Stimulated activated CD4-positive, alpha-beta T cell treated with anti-CD3 and anti-CD28 coated beads, Interleukin-4, amount 100 ng/mL, for 1 hour (primary cell): ENCODE measurements around the gene MYO5B.
"Not testable (repeated sequence)": the region's sequence is repeated elsewhere in the genome, so short reads cannot be mapped to it uniquely, and the experiment has no call there.

Experiments
- DNase-seq: peaks from one replicate; pipeline ENCODE4 v3.0.0-alpha.2; 2020

The MYO5B gene

DNA sequence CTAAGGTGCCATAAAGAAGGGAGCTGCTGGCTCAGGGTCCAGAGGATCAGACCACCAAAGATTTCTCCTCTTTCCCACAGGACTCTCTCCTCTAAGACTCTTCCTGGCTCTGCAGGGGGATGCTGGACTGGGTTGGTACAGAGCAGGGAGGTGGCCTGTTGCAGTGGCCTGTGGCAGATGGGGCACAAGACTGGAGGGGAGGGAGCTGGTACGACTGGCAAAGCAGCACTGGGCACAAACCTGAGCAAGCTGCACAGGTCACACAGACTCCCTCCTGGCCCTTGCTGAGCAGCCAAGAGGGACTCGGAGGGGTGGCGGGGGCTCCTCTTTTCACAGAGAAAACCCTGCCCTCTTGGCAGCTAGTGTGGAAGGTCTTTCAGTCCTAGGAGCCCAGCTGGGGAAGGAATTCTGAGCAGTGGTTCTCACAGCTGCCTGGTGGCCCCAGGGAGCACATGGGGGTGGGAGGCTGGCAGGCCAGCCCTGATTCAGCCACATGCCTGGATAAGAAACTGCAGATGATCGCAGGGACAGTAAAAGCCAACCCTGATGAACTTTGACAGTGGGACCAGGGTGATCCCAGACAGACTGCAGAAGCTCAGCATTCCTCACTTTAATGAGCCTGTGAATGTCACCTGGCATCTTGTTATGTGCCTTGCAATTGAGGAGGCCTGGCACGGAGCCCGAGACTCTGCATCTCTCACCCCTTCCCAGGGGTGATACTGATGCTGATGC is 349.2 kb downstream of the MYO5B start:
- no peak for DNase-seq

DNA sequence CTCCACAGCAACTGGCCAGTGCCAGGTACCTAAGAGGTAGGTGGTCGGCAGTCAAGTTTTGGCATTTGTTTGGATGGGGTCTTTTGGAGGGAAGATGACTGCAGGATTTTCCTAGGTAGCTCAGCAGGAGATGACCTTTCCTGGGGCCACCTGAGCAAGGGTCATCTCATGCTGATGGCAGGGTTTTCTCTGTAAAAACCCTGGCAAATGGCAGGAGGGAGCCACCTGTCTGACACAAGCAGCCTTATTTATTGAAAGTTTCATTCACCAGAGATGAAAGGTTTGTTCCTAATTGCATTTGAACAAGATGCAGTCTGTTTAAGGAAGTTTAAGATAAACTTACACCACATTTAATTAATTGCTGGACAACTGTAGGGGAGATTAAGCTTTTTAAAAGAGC is 350.0 kb downstream of the MYO5B start:
- DNase-seq, result no peak

DNA sequence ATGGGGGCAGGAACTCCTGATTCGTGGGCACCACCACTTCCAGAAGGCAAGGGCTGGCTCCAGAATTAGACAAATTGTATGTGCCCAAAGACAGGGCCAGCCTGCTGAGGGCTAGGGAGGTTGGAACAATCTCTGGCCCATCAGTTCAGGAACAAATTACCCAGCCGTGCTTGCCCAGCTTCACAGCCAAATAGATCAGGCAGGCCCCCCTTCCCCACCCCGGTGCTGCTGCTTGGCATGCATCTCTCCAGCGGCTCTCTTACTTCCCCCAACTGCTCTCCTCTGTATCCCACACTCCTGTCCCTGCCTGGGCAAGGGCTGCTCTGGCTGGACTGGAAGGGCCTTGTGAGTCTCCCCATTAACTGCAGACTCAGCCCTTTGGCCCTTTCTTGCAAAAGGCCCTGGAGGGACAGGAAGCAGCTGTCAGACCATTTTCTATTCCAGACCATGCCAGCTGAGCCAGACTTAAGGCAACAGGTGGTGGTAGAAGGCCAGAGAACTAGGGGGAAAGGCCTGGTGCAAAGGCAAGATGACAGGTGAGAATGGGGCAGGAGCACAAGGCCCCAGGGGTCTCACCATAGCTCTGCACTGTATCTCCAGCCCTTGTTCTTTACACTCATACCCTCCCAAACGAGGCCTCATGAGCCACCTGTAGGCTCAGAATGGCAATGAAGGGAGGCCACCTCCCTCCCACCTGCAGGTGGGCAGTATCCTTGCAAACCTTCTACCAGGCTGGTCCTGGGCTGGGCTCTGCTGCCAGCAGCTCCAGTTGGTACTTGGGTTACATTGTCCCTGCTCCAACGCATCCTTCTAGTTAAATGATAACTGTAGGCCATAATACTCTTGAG is 350.9 kb downstream of the MYO5B start:
- no peak for DNase-seq

DNA sequence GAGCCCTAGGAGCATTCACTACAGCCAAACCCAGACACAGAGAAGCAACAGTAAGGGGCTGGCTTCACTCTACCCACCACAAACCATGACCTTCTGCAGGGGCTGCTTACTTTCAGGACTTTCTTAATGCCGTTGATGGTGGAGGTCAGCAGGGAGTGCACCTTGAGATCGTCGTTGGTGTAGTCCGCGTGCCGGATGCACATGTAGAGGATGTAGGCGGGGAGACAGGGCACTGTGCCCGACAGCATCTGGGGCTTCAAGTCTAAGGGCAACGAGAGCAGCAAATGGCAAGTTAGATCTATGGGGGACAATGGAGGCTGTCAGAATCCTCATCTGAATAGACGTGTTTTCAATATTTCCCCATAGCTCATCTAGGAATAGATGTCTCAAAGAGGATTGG is 351.8 kb downstream of the MYO5B start:
- no peak for DNase-seq

DNA sequence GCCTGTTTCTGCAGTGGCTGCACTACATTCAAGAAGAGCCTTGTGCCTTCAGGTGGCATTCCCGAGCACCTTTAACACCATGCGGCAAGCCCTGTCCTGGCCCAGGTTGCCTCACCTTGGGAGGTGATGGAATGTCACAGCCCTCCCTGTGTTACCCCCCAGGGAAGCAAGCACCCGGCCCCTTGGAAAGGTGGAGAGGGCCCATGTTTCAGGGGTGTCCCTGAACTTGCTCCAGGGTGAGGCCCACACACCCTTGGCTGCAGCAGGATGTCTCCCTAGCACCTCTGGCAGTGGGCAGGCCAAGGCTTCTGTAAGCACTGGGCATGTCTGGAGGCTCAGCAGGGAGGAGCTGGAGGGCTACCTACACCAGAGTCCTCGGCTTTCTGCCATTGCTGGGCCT is 352.3 kb downstream of the MYO5B start:
- DNase-seq, result no peak

DNA sequence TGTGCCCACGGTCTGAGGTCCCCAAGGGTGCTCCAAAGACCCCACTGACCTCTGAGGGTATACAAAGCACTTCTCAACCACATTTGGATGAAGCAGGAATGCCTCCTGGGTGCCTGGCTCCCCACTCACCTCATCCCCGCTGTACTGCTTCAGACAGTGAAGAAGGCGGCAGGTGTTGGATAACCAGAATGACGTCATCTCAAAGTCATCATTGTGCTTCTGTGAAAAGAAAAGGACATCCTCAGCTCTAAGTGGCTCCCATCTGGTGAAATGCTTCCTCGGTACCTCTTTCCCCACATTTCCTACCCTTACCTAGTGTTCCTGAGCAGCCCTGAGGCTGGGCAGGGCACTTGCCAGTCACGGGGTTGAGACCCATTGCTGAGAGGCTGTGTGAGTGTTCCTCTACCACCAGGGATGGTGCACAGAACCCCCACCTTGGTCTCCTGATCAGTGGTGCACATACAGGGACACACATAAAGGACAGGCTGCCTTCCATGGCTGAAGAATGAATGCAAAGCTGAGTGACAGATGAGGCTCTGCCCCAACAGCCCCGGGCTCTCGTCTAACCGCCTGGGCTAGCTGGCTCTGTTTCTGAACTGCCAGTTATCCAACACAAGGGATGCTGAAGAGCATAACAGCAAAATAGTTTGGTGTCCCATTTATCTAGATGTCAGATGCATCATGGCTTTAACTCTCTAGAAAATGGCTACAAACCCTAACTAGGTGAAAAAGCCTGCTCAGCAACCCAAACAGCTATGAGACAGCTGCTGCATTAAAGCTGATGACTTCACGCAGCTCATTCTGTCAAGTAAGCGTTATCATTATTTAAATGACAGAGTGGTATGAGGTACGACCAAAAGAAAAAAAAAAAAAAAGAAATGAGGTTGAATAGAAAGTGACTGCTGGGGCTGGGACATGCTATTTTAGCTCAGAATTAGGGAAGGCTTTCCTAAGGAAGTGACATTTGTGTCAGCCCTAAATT is 353.4 kb downstream of the MYO5B start:
- no peak for DNase-seq

DNA sequence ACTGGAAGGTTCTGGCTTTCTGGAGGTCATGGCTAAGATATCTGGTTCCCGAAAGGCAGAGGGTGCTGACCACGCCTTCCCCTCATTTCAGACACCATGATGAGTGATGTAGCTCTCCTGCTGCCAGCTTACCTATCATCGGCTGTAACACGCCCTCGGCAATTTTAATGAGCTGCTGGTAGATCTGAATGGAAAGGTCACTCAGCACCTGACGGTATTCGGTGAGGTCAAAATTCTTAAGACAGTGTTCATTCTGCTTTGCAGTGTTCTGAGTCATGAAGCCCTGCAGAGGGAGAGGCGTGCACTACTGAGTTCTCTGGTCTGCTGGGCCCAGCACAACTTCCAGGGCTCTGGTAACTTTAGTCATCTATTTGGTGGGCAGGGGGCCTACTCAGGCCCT is 355.9 kb downstream of the MYO5B start:
- DNase-seq, result no peak

DNA sequence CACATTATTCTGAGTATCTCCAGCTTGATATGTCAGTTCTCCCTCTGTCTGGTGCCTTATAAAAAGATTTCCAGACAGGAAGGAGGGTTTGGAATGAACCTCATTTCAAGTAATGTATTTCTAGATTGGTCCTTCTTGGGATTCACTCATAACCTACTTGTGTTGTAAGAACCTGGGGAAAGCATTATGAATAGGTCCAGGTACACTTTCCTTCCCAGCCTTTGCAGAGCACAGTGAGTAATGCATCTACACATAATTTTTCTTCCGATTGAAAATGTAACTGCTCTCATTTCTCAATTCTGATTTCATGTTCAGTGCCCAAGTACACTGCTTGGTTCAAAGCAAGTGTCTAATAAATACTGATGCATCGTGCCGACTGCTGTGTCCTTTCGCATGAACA is 356.6 kb downstream of the MYO5B start:
- DNase-seq, result no peak

DNA sequence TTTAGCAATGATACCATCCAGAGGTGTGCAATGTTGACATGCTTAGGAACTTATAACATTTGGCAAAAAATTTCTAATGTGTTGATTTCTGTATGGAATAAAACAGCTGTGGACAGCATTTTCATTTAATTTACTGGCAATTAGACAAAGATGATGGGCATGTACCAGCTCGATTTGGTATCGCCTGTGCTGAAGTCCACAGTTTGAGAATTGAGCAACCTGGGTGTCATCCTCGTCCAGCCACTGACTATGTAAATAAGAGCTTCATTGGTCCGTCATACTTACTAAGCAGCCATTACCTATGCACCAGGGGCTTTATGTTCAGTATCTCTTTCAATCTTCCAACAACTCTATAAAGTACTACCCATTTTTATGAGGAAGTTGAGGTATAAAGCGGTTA is 357.1 kb downstream of the MYO5B start:
- DNase-seq, result no peak

DNA sequence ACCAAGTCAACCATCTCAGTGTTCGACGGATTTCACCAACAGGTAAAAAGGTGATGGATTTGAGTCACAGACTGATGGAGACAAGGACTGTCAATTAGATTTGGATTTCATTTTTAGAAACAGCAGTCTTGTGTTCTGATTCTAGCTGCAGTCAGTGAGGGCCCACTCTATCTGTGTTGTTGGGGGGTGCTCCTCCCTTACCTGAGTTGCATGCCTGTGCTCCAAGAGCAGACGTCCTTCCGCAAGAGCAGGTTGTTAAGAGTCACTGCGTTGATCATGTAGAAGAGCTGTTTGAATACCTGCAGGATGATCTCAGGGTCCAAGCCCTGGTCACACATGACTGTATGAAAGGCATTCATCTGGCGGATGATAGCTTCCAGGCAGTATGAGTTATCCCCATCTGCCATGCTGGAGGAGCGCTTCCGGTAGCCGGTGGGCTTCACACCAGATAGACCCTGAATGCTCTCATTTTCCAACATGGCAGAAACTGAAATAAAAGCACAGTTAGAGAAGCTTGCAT is 357.6 kb downstream of the MYO5B start:
- DNase-seq, result not testable (repeated sequence)

DNA sequence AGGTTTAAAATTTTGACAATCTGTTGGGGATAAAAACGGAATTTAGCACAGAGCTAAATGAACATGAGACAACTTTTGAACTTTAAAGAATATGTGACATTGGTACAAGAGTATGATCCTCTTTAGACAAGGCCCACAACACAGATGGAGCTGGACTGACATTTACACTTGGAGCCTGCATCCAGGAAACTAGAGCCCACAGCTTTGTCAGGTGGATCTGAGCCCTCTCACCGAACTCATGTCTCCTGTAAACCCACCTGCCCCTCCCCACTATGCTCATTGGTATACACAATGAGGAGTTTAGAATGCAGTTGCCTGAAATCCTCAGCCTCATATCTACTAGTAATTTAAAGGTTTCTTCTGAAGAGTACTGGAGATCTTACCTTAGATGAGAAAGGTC is 359.5 kb downstream of the MYO5B start:
- DNase-seq, result no peak

DNA sequence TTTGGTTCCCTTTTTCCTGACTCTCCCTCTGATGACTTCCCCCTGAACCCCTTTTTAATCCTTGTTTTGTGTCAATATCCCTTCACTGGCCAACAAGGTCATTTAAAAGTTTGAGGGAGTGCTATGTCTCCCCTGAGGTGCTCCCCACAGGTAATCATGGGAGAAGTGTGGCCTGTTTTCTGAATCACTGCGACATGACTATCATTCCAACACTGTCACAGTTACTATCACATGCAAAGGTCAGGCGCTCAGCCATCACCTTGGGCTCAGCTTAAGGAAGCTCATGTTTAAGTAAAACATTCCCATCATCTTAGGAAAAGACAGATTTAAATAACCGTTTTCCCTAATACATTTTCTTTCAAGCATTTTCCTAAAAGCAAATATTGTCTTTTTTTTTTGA is 360.7 kb downstream of the MYO5B start:
- no peak for DNase-seq

DNA sequence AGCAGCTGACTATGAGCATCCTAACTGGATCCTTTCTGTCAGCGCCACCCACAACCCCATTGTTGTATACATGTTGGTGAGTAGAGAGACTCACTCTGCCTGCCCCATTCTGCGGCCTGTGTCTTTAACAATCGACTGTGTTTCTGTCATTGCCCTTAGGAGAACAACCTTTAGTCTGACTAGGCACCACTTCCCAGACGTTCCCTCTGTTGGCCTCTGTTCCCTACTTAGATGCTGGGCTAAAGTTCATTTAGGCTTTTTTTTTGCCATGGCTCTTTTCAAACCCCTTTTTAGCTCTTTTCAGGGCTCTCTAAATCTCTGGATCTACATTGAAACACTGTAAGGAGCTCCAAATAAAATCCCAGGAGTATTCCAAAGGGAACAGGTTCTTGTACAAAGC is 361.1 kb downstream of the MYO5B start:
- DNase-seq, result no peak

DNA sequence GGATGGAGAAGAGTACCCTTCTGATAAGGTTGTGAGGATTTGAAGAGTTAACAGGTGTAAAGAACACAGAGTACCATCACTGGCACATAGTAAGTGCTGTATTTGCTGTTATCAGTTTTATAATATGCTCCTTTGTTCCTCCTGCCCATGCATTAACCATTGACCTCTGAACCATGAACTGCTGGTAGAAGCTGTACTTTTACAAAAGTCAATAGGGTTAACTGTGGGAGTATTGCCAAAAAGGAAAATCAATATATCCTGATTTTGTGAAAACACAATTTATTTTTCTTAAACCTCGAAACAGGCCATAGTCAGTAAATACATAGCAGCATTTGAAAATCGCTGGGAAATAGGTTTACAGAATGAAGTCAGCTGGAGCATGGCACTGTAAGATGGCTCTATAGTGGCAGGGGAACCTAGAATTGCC is 362.7 kb downstream of the MYO5B start:
- DNase-seq, result no peak

DNA sequence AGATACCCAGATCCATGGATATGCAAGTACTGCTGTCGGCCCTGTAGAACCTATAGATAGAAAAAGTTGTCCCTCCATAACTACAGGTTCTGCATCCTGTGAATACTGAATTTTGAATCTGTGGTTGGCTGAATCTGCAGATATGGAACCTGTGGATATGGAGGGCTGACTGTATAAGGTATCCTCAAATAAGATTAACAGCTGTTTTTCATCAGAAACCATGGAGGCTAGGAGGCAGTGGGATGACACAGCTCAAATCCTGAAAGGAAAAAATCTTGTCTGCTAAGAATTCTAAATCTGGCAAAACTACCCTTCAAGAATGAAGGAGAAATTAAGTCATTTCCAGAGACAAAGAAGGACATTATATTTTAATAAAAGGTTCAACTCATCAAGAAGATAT is 367.0 kb downstream of the MYO5B start:
- no peak for DNase-seq

DNA sequence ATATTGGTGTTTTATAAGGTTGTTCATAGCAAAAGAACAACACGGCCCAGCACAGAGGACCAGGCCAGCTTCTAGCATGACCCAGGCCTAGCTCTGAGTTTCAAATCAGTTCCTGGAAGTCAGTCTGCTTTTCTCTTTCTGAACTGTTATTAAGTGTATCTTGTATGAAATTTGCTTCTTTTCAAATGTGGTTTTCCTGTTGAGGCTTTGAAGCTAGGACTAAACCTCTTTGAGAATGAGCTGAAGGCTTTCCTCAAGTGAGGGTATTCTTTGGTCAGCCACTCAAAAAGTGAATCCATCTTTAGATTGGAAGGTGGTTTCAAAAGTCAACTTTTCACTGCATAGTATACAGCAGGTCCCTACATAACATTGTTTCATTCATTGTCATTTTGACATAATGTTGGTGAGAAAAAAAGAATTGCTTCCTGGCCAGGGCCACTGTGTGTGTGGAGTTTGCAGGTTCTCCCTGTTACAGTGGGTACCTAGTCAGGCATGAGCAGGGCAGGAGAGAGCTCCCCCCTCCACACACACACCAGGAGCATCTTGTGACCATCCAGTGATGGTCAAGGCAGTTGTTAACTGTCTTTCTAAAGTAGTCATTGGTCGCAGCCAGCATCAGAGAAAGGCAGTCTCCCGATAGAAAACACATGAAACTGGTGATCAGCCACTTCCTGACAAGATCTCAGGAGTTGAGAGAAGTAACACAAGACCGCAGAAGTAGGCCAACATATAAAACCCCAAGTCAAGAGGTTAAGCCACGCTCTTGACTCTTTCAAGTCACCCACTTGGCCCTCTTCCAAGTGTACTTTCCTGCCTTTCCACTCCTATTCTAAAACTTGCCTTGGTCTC is 374.9 kb downstream of the MYO5B start:
- DNase-seq, result no peak

DNA sequence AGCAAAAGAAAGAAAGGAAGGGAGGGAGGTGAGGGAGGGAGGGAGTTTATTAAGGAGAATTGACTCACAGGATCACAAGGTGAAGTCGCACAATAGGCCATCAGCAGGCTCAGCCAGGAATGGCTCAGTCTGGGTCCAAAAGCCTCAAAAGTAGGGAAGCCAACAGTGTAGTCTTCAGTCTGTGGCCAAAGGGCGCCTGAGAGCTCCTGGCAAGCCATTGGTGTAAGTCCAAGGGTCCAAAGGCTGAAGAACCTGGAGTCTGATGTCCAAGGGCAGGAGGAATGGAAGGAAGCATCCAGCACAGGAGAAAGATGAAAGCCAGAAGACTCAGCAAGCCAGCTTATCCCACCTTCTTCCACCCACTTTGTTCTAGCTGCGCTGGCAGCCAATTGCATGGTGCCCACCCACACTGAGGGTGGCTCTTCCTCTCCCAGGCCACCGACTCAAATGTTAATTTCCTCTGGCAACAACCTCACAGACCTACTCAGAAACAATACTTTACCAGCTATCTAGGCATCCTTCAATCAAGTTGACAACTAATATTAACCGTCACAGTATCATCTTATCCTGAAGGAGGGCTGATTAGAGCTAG is 375.8 kb downstream of the MYO5B start:
- DNase-seq, result no peak

DNA sequence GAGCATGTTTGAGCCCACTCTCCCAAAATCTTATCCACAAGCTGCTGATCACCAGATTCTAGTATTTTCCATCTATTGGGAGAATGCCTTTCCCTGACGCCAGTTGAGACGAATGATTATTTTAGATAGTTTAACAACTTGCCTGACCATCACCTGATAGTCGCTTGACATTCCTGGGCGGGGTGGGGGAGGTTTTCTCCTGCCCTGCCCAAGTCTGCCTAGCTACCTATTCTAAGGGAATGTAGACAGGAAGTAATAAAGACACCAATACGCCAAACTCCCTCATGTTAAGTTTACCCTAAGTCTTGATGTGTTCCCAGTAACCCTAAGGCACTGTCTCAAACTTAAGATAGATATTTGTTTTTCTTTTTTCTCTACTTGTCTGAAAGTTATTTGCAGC is 377.0 kb downstream of the MYO5B start:
- no peak for DNase-seq

DNA sequence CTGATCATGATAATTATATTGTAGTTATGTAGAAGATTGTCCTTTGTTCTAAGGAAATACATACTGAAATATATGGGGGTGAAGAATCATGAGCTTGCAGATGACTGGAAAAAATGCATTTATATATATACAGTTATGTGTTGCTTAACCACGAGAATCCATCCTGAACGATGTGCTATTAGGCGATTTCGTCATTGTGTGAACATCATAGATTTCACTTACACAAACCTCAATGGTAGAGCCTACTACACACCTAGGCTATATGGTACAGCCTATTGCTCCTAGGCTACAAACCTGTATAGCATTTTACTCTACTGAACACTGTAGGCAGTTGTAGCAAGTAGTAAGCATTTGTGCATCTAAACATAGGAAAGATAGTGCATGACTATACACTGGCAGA is 379.0 kb downstream of the MYO5B start:
- no peak for DNase-seq

DNA sequence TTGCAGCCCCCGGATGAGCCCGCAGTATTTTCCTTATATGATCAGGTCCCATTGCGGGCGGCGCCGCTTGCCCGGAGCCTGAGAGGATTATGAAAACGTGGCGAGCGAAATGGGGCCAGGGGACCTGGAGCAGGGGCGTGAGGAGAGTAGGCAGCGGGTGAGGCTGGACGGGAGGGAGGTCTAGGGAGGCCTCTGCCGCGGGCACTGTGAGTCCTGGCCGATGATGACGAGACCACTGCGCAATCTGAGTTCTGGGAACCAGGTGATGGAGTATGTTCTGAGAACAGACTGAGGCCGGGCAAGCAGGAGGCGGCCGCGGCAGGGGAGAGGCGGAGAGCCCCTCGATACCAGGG is 380.8 kb downstream of the MYO5B start:
- no peak for DNase-seq

DNA sequence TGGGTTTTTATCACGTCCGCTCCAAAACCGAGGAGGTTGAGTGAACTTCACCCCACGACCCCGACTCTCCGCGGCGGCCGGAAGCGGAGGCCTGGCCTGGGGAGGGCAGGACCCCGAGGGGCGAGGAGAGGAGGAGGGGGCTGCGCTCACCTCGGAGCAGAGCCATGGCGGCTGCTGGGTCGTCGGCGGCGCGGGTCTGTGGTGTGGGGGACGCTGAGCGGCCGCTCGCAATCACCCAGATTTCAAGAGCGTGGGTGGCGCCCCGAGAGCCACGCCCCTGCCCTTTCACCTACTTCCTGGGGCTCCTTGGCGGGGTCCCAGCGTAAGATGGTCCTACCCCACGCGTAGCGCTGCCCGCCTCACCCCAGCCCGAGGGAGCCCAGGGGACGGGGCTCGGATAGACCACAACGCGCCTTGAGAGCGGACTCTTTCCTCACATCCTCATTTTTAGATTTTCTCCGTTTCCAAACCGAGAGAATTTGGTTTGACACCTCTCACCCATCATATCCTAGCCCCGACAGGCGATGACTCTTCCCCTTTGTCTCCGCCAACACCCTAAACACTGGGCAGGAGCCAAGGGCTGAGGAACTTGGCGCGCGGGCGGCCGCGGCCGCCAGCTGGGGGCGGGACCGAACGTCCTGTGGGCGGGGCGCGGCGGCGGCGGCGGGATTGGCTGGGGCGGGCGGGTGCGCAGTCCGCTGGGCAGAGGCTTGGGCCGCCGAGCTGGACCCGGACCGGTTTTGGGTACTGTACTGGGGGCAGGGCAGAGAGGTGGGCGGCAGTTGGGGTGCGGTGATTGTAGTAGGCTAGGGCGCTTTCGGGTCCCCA is 381.4 kb downstream of the MYO5B start, which contains the start of gene ACAA2:
Gene ACAA2, minus strand, starts transcription at position 215 of the 828 bp plus-strand sequence. Its CDS starts 49 bp downstream, at position 166.
- peak; percentile 81 for DNase-seq
